AG04450 (cell line): ENCODE data around the gene DNAH8. TPM values are rescaled to one million over a fixed set of nuclear protein-coding genes. Genes with fewer than 3 reads are reported as not detected.

Source experiments
- CTCF ChIA-PET: fragments of 300-600, 350-600 bp; formaldehyde crosslinking; extraction: SDS; loops from one replicate; lab custom pipeline; 2022; ENCODE audit warnings: antibody characterized with exemption, inconsistent platforms; lab: Charles Lee
- POLR2A ChIA-PET: fragments of 350-600 bp; formaldehyde crosslinking; extraction: SDS; loops from one replicate; lab custom pipeline; 2021; ENCODE audit warnings: antibody characterized with exemption, inconsistent platforms; lab: Yijun Ruan, JAX
- DNase-seq: peaks from one replicate; pipeline ENCODE4 v3.0.0-alpha.2; 2011; ENCODE audit warnings: low read depth, low spot score
- H3K27ac ChIP-seq: one replicate; pipeline ENCODE4 v1.5.1; 2012; ENCODE audit warnings: low read depth, low read length, control low read depth
- H3K27me3 ChIP-seq: one replicate; pipeline ENCODE4 v1.6.0; 2012; ENCODE audit warnings: low read length; ENCODE audit not compliant: control insufficient read depth, insufficient read depth
- H3K4me3 ChIP-seq: 2 replicates; pipeline ENCODE4 v1.5.1; 2011; ENCODE audit warnings: mild to moderate bottlenecking, low read depth, low read length, control low read depth
- H3K9me3 ChIP-seq: 2 replicates; pipeline ENCODE4 v1.5.1; 2012; ENCODE audit warnings: low read length; ENCODE audit not compliant: control insufficient read depth, insufficient read depth
- CTCF ChIP-seq: IDR thresholded peaks from 2 replicates; pipeline ENCODE4 v1.5.1; 2011; ENCODE audit warnings: low read depth, low read length, control low read depth, inconsistent platforms
- polyA plus RNA-seq: library from polyadenylated mRNA; depleted of rRNA; stranded (reverse); fragments of >200 nt; gene quantifications from 2 replicates; pipeline ENCODE4 v1.2.3, GENCODE V29; 2011

Gene DNAH8
- polyA plus RNA-seq, 1 experiment, result not detected

GRCh38 chr6:38676974-38677544, 38.1 kb upstream of the DNAH8 start:
- CTCF ChIA-PET, result no interaction called here

GRCh38 chr6:38678178-38678760, 36.8 kb upstream of the DNAH8 start:
- ChIA-PET POLR2A (no interaction called here), CTCF (no interaction called here)
- no peak for TF ChIP-seq CTCF
- H3K9me3 ChIP-seq, result no peaks in the 10 kb centered on the region
- DNase-seq, result no peak
- H3K4me3 ChIP-seq, result no peak overlapping the region
- no peaks in the 10 kb centered on the region for H3K27me3 ChIP-seq
- no peak overlapping the region for H3K27ac ChIP-seq

More at GRCh38 chr6:38676974-38677544, 38.1 kb upstream of the DNAH8 start:
- Histone ChIP-seq H3K9me3 (no peaks in the 10 kb centered on the region), H3K27ac (no peak overlapping the region), H3K27me3 (no peaks in the 10 kb centered on the region), H3K4me3 (no peak overlapping the region)
- DNase-seq, result no peak
- TF ChIP-seq CTCF, result no peak
- POLR2A ChIA-PET, result no interaction called here

- no peak for DNase-seq
- POLR2A ChIA-PET, result interaction anchor here (0.7 kb wide), 1 partner anchor 724 kb away, joined by 3 read pairs; no protein-coding TSS in a partner anchor
- CTCF ChIA-PET, result interaction anchor here (0.8 kb wide), 1 partner anchor 9 kb away, joined by 3 read pairs; no protein-coding TSS in a partner anchor
Observed at GRCh38 chr6:38679668-38680067, 35.4 kb upstream of the DNAH8 start.

GRCh38 chr6:38681850-38682249, 33.3 kb upstream of the DNAH8 start:
- DNase-seq, result no peak
- ChIA-PET POLR2A (no interaction called here), CTCF (interaction anchor here (1.1 kb wide), 2 partner anchors 9 to 11 kb away, joined by 3 to 5 read pairs; no protein-coding TSS in a partner anchor)
- H3K9me3 ChIP-seq, result no peaks in the 10 kb centered on the region
- H3K27me3 ChIP-seq, result no peaks in the 10 kb centered on the region
- no peak for TF ChIP-seq CTCF
- no peak overlapping the region for H3K27ac ChIP-seq
- H3K4me3 ChIP-seq, result no peak overlapping the region

More at GRCh38 chr6:38679668-38680067, 35.4 kb upstream of the DNAH8 start:
- no peaks in the 10 kb centered on the region for H3K9me3 ChIP-seq
- no peak for TF ChIP-seq CTCF
- no peak overlapping the region for H3K27ac ChIP-seq
- no peaks in the 10 kb centered on the region for H3K27me3 ChIP-seq
- no peak overlapping the region for H3K4me3 ChIP-seq

GRCh38 chr6:38684237-38684636, 30.9 kb upstream of the DNAH8 start:
- no peak for DNase-seq
- TF ChIP-seq CTCF, result no peak
- ChIA-PET CTCF (interaction anchor here (0.6 kb wide), 1 partner anchor 15 kb away, joined by 3 read pairs; no protein-coding TSS in a partner anchor), POLR2A (no interaction called here)
- Histone ChIP-seq H3K27ac (no peak overlapping the region), H3K27me3 (no peaks in the 10 kb centered on the region), H3K9me3 (no peaks in the 10 kb centered on the region), H3K4me3 (no peak overlapping the region)
